GM19193 (cell line): ENCODE results near the gene SERP1.

ENCODE experiments used
- POLR2A ChIP-seq: IDR thresholded peaks from 4 replicates; pipeline ENCODE4 v1.6.1; 2011; ENCODE audit not compliant: insufficient read depth, insufficient read length; ENCODE audit errors: extremely low read depth

Gene SERP1

GRCh38 chr3:150519026-150519425 is 27.3 kb downstream of the SERP1 start:
- no peak for TF ChIP-seq POLR2A

- no peak for TF ChIP-seq POLR2A
These were observed 31.1 kb downstream of the SERP1 start for GRCh38 chr3:150515210-150515609.

GRCh38 chr3:150511122-150511821 is 35.0 kb downstream of the SERP1 start:
- no peak for TF ChIP-seq POLR2A

- no peak for TF ChIP-seq POLR2A
These were observed 36.5 kb downstream of the SERP1 start for GRCh38 chr3:150509780-150510179.

- TF ChIP-seq POLR2A = no peak
These were observed 37.9 kb downstream of the SERP1 start for GRCh38 chr3:150508401-150508800.

GRCh38 chr3:150504483-150504882 is 41.8 kb downstream of the SERP1 start:
- TF ChIP-seq POLR2A = no peak

- TF ChIP-seq POLR2A = no peak
These were observed 42.7 kb downstream of the SERP1 start for GRCh38 chr3:150503402-150504099.

- TF ChIP-seq POLR2A = no peak
These were observed 48.3 kb downstream of the SERP1 start for GRCh38 chr3:150497956-150498355.

GRCh38 chr3:150495563-150496168 is 50.6 kb downstream of the SERP1 start:
- no peak for TF ChIP-seq POLR2A

- TF ChIP-seq POLR2A = no peak
These were observed 51.1 kb downstream of the SERP1 start for GRCh38 chr3:150495149-150495548.

GRCh38 chr3:150494411-150494977 is 51.8 kb downstream of the SERP1 start:
- no peak for TF ChIP-seq POLR2A
